Measurements from ENCODE around the gene ZIC1. TPM values are rescaled to one million over a fixed set of nuclear protein-coding genes. Genes with fewer than 3 reads are reported as not detected.

Gene ZIC1
- total and polyA plus RNA-seq, 2 of the 4 experiments (the other 2 are of a cell fraction) = not detected

DNA sequence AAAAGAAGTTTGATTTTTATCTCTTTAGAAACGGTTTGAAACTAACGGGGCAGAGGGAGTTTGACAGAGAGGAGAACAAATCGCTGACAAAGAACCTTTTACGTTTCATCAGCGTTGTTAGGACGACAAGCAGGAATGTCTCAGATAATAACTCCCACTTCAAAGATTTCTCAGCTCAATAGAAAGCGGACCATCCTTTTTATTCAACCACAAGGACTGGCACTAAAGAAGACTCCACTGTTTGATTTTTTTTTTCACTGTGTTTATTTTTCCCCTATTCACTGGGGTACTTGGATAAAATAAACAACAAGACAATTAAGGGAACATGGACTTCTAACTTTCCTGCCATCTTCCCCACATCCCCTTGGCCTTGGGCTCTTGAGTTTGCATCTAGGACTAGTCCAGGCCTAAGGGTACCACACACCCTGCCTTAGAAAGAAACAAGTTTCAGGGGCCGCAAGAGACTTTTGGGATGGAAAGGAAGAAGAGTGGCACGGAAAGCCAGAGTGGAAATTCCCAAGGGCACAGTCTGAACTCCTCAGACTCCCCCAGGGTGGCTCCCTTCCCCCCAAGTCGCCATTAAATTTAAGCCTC lies 21.8 kb upstream of the ZIC1 start:
- H2BK5ac ChIP-seq (ENCODE audit: low read depth, low read length, poor library complexity, severe bottlenecking) = no peak overlapping the region
- H3K9ac ChIP-seq (ENCODE audit: low read depth, low read length) = no peak overlapping the region
- ATAC-seq (ENCODE audit: low read depth) (no peak), DNase-seq (no peak)
- no peak for TF ChIP-seq MAZ (IDR thresholded peaks at IDR 0.05; ENCODE audit: borderline replicate concordance, low read depth, low read length)
- TF ChIP-seq CHD1 (IDR thresholded peaks at IDR 0.05; ENCODE audit: low read depth, low read length) = no peak
- no peak for TF ChIP-seq MAFK (IDR thresholded peaks at IDR 0.05; ENCODE audit: low read depth, low read length)
- TF ChIP-seq RCOR1 (IDR thresholded peaks at IDR 0.05; ENCODE audit: insufficient replicate concordance, low read length) = no peak
- no peak for TF ChIP-seq POLR2A (IDR thresholded peaks at IDR 0.05; ENCODE audit: low read depth, low read length)
- TF ChIP-seq SMC3 (IDR thresholded peaks at IDR 0.05; ENCODE audit: low read depth, low read length) = no peak
- TF ChIP-seq, protein P1, sequence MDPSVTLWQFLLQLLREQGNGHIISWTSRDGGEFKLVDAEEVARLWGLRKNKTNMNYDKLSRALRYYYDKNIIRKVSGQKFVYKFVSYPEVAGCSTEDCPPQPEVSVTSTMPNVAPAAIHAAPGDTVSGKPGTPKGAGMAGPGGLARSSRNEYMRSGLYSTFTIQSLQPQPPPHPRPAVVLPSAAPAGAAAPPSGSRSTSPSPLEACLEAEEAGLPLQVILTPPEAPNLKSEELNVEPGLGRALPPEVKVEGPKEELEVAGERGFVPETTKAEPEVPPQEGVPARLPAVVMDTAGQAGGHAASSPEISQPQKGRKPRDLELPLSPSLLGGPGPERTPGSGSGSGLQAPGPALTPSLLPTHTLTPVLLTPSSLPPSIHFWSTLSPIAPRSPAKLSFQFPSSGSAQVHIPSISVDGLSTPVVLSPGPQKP (IDR thresholded peaks at IDR 0.05; ENCODE audit: borderline replicate concordance, low read depth, low read length) = no peak
- no peak for TF ChIP-seq MXI1 (IDR thresholded peaks at IDR 0.05; ENCODE audit: borderline replicate concordance, low read depth, low read length)
- TF ChIP-seq FOS (IDR thresholded peaks at IDR 0.05; ENCODE audit: low read depth, low read length) = no peak
- no peak for TF ChIP-seq RAD21 (IDR thresholded peaks at IDR 0.05; ENCODE audit: low read length)
- no peak for TF ChIP-seq BHLHE40 (IDR thresholded peaks at IDR 0.05; ENCODE audit: low read depth, low read length)
- TF ChIP-seq, protein P2, sequence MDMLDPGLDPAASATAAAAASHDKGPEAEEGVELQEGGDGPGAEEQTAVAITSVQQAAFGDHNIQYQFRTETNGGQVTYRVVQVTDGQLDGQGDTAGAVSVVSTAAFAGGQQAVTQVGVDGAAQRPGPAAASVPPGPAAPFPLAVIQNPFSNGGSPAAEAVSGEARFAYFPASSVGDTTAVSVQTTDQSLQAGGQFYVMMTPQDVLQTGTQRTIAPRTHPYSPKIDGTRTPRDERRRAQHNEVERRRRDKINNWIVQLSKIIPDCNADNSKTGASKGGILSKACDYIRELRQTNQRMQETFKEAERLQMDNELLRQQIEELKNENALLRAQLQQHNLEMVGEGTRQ (IDR thresholded peaks at IDR 0.05; ENCODE audit: low read depth, low read length) = no peak
- TF ChIP-seq, protein P3, sequence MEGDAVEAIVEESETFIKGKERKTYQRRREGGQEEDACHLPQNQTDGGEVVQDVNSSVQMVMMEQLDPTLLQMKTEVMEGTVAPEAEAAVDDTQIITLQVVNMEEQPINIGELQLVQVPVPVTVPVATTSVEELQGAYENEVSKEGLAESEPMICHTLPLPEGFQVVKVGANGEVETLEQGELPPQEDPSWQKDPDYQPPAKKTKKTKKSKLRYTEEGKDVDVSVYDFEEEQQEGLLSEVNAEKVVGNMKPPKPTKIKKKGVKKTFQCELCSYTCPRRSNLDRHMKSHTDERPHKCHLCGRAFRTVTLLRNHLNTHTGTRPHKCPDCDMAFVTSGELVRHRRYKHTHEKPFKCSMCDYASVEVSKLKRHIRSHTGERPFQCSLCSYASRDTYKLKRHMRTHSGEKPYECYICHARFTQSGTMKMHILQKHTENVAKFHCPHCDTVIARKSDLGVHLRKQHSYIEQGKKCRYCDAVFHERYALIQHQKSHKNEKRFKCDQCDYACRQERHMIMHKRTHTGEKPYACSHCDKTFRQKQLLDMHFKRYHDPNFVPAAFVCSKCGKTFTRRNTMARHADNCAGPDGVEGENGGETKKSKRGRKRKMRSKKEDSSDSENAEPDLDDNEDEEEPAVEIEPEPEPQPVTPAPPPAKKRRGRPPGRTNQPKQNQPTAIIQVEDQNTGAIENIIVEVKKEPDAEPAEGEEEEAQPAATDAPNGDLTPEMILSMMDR (conservative IDR thresholded peaks at IDR 0.05; ENCODE audit: low read depth, low read length) = no peak
- TF ChIP-seq NFE2L2 (IDR thresholded peaks at IDR 0.05; ENCODE audit: low read depth, low read length) = no peak
- TF ChIP-seq CEBPB (IDR thresholded peaks at IDR 0.05; ENCODE audit: low read depth, low read length) = no peak
- no peak for TF ChIP-seq RFX5 (IDR thresholded peaks at IDR 0.05; ENCODE audit: low read depth, low read length)
- no peak overlapping the region for H3K4me2 ChIP-seq (ENCODE audit: low read depth, low read length)
- H3K56ac ChIP-seq (ENCODE audit: extremely low read depth, insufficient read depth, low read length) = no peak overlapping the region
- H2BK120ac ChIP-seq (ENCODE audit: low read depth, low read length) = no peak overlapping the region
- H3K4me3 ChIP-seq (ENCODE audit: insufficient read depth, low read depth, low read length) = no peak overlapping the region
- no peak overlapping the region for H3K18ac ChIP-seq (ENCODE audit: low read depth, low read length)
- no peak overlapping the region for H2BK20ac ChIP-seq (ENCODE audit: low read depth, low read length)
- H3K27me3 ChIP-seq (ENCODE audit: control insufficient read depth, insufficient read depth, low read length) = peaks cover 86% of the 10 kb centered on the region
- intact Hi-C loops (cut with micrococcal nuclease) (no loop called here), dilution Hi-C loops (cut with HindIII; ENCODE audit: low sequenced_read_pairs, unreplicated experiment) (no loop called here), in situ Hi-C loops (cut with MboI; ENCODE audit: low sequenced_read_pairs) (no loop called here)
- H2AFZ ChIP-seq (replicated peaks; ENCODE audit: low read length, poor library complexity) = no peak overlapping the region
- no peaks in the 10 kb centered on the region; the same call in none of the 2 replicates for H4K20me1 ChIP-seq (ENCODE audit: insufficient read depth, low read length)
- no peak overlapping the region for H4K8ac ChIP-seq (ENCODE audit: low read depth in 2 of 2, low read length in 2 of 2)
- no peak overlapping the region for H2AK5ac ChIP-seq (ENCODE audit: low read depth, low read length)
- H3K4me1 ChIP-seq (ENCODE audit: control insufficient read depth, insufficient read depth, low read length) = no peaks in the 10 kb centered on the region
- no peak overlapping the region for H2BK15ac ChIP-seq (ENCODE audit: low read depth, low read length)
- H4K5ac ChIP-seq (ENCODE audit: low read depth, low read length) = no peak overlapping the region
- BruUV-seq (replicated peaks) = no TSS peak
- no peak overlapping the region for H3K27ac ChIP-seq (ENCODE audit: insufficient read depth, low read length)
- no peaks in the 10 kb centered on the region for H3K79me1 ChIP-seq (ENCODE audit: low read depth in 1 of 2, low read length in 2 of 2)
- H4K91ac ChIP-seq (ENCODE audit: insufficient read depth, low read depth, low read length) = no peak overlapping the region
- CTCF ChIA-PET = interaction anchor here (0.6 kb wide), 1 partner anchor 9 kb away, joined by 4 read pairs; no protein-coding TSS in a partner anchor
- WGBS, 2 experiments (ENCODE audit: extremely low coverage in 2 of 2, insufficient read length in 1 of 2) = 20% methylated on average over 2 of the region's 10 CpGs; no CpG with 5 or more reads in 1 of the 2 experiments
- no peak overlapping the region for H3K14ac ChIP-seq (replicated peaks; ENCODE audit: low read depth, low read length)
- no peak overlapping the region for H3K23ac ChIP-seq (ENCODE audit: low read depth, low read length)
- no peak overlapping the region for H2AK9ac ChIP-seq (replicated peaks; ENCODE audit: low read depth, low read length, poor library complexity)
- H3K9me3 ChIP-seq (ENCODE audit: control insufficient read depth, insufficient read depth, low read length) = peaks cover 13% of the 10 kb centered on the region
- H3K4ac ChIP-seq (ENCODE audit: low read depth, low read length) = no peak overlapping the region
- POLR2A ChIA-PET (ENCODE audit: unreplicated experiment) = no interaction called here
- H3K9me1 ChIP-seq (ENCODE audit: insufficient read depth, low read length) = no peaks in the 10 kb centered on the region
- H3K36me3 ChIP-seq (ENCODE audit: control insufficient read depth, insufficient read depth, low read length) = no peaks in the 10 kb centered on the region

All from IMR-90 (cell line).